ENCODE results near the gene MMP13.
"Not testable (repeated sequence)": the region's sequence is repeated elsewhere in the genome, so short reads cannot be mapped to it uniquely, and the experiment has no call there.

MMP13 gene

GRCh38 chr11:102974552-102975280, 19.2 kb upstream of the MMP13 start:
- Histone ChIP-seq H3K36me3 (ENCODE audit: control insufficient read depth in 2 of 2, insufficient read depth in 1 of 2, low read length in 2 of 2) (no peaks in the 10 kb centered on the region), H3K4me1 (ENCODE audit: control insufficient read depth, insufficient read depth, low read length) (no peaks in the 10 kb centered on the region), H3K9me3 (ENCODE audit: control insufficient read depth, insufficient read depth, low read depth, low read length) (no peaks in the 10 kb centered on the region), H3K27ac (ENCODE audit: extremely low read depth, low read depth, low read length) (no peak overlapping the region), H3K4me3 (ENCODE audit: low read depth, low read length) (no peak overlapping the region)
- POLR2A ChIA-PET = no interaction called here
- TF ChIP-seq KLF7 (tag by site-specific recombination; IDR thresholded peaks at IDR 0.05; ENCODE audit: borderline replicate concordance) = no peak
- TF ChIP-seq SP3 (tag by site-specific recombination; IDR thresholded peaks at IDR 0.05) = no peak
- no peak for TF ChIP-seq ZNF548 (tag by site-specific recombination; IDR thresholded peaks at IDR 0.05)
- no peak for TF ChIP-seq ZNF48 (tag by site-specific recombination; IDR thresholded peaks at IDR 0.05)
- TF ChIP-seq ZNF596 (tag by site-specific recombination; IDR thresholded peaks at IDR 0.05) = no peak
- no peak for TF ChIP-seq ZNF426 (tag by site-specific recombination; IDR thresholded peaks at IDR 0.05)
- CTCF ChIA-PET = interaction anchor here (0.6 kb wide), 2 partner anchors 31 to 685 kb away, joined by 3 to 6 read pairs; no protein-coding TSS in a partner anchor

GRCh38 chr11:102973698-102974097, 18.2 kb upstream of the MMP13 start:
- CTCF ChIA-PET; POLR2A ChIA-PET; H3K36me3 ChIP-seq (ENCODE audit: control insufficient read depth in 2 of 2, insufficient read depth in 1 of 2, low read length in 2 of 2); H3K27ac ChIP-seq (ENCODE audit: extremely low read depth, low read depth, low read length); H3K9me3 ChIP-seq (ENCODE audit: control insufficient read depth, insufficient read depth, low read depth, low read length); H3K4me1 ChIP-seq (ENCODE audit: control insufficient read depth, insufficient read depth, low read length); H3K4me3 ChIP-seq (ENCODE audit: low read depth, low read length): not testable (repeated sequence)
- TF ChIP-seq ZNF555 (tag by site-specific recombination; conservative IDR thresholded peaks at IDR 0.05) (peak; percentile 32), ZNF394 (tag by site-specific recombination; IDR thresholded peaks at IDR 0.05; ENCODE audit: borderline replicate concordance) (peak; percentile 64; the same call in 1 of the 2 replicates), ZNF518A (tag by site-specific recombination; conservative IDR thresholded peaks at IDR 0.05; ENCODE audit: low read depth) (peak; percentile 57; the same call in 1 of the 2 replicates), ZNF426 (tag by site-specific recombination; IDR thresholded peaks at IDR 0.05) (peak; percentile 42)
- TF ChIP-seq, protein P1, sequence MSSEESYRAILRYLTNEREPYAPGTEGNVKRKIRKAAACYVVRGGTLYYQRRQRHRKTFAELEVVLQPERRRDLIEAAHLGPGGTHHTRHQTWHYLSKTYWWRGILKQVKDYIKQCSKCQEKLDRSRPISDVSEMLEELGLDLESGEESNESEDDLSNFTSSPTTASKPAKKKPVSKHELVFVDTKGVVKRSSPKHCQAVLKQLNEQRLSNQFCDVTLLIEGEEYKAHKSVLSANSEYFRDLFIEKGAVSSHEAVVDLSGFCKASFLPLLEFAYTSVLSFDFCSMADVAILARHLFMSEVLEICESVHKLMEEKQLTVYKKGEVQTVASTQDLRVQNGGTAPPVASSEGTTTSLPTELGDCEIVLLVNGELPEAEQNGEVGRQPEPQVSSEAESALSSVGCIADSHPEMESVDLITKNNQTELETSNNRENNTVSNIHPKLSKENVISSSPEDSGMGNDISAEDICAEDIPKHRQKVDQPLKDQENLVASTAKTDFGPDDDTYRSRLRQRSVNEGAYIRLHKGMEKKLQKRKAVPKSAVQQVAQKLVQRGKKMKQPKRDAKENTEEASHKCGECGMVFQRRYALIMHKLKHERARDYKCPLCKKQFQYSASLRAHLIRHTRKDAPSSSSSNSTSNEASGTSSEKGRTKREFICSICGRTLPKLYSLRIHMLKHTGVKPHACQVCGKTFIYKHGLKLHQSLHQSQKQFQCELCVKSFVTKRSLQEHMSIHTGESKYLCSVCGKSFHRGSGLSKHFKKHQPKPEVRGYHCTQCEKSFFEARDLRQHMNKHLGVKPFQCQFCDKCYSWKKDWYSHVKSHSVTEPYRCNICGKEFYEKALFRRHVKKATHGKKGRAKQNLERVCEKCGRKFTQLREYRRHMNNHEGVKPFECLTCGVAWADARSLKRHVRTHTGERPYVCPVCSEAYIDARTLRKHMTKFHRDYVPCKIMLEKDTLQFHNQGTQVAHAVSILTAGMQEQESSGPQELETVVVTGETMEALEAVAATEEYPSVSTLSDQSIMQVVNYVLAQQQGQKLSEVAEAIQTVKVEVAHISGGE (tag by site-specific recombination; conservative IDR thresholded peaks at IDR 0.05; ENCODE audit: low read depth) = peak; percentile 47; the same call in 1 of the 2 replicates

- no peaks in the 10 kb centered on the region for H3K36me3 ChIP-seq (ENCODE audit: control insufficient read depth in 2 of 2, insufficient read depth in 1 of 2, low read length in 2 of 2)
- no peaks in the 10 kb centered on the region for H3K9me3 ChIP-seq (ENCODE audit: control insufficient read depth, insufficient read depth, low read depth, low read length)
- ChIA-PET CTCF (interaction anchor here (0.7 kb wide), 1 partner anchor 63 kb away, joined by 3 read pairs; no protein-coding TSS in a partner anchor), POLR2A (no interaction called here)
- no peaks in the 10 kb centered on the region for H3K4me1 ChIP-seq (ENCODE audit: control insufficient read depth, insufficient read depth, low read length)
- TF ChIP-seq ZNF155 (tag by site-specific recombination; IDR thresholded peaks at IDR 0.05) (no peak), ELK4 (IDR thresholded peaks at IDR 0.05; ENCODE audit: borderline replicate concordance, low read depth, low read length) (no peak), ZNF529 (tag by site-specific recombination; IDR thresholded peaks at IDR 0.05; ENCODE audit: insufficient replicate concordance) (no peak), ZNF175 (tag by site-specific recombination; IDR thresholded peaks at IDR 0.05) (no peak), ZNF621 (tag by site-specific recombination; IDR thresholded peaks at IDR 0.05) (no peak)
- no peak overlapping the region for H3K4me3 ChIP-seq (ENCODE audit: low read depth, low read length)
- no peak overlapping the region for H3K27ac ChIP-seq (ENCODE audit: extremely low read depth, low read depth, low read length)
Observed at GRCh38 chr11:102972853-102973252, 17.3 kb upstream of the MMP13 start.
